GM21619 (cell line): Measurements from ENCODE around the gene ELK1.
A peak's percentile ranks its signal among the peaks of the same experiment; 100 is the strongest.
"Not testable (repeated sequence)": the region's sequence is repeated elsewhere in the genome, so short reads cannot be mapped to it uniquely, and the experiment has no call there.

ENCODE experiments used
- ATAC-seq: cut with Tn5 transposase; IDR thresholded peaks from one replicate; pipeline ENCODE4 v1.9.1; 2021; ENCODE audit not compliant: unreplicated experiment

ELK1 gene, protein sequence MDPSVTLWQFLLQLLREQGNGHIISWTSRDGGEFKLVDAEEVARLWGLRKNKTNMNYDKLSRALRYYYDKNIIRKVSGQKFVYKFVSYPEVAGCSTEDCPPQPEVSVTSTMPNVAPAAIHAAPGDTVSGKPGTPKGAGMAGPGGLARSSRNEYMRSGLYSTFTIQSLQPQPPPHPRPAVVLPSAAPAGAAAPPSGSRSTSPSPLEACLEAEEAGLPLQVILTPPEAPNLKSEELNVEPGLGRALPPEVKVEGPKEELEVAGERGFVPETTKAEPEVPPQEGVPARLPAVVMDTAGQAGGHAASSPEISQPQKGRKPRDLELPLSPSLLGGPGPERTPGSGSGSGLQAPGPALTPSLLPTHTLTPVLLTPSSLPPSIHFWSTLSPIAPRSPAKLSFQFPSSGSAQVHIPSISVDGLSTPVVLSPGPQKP

DNA sequence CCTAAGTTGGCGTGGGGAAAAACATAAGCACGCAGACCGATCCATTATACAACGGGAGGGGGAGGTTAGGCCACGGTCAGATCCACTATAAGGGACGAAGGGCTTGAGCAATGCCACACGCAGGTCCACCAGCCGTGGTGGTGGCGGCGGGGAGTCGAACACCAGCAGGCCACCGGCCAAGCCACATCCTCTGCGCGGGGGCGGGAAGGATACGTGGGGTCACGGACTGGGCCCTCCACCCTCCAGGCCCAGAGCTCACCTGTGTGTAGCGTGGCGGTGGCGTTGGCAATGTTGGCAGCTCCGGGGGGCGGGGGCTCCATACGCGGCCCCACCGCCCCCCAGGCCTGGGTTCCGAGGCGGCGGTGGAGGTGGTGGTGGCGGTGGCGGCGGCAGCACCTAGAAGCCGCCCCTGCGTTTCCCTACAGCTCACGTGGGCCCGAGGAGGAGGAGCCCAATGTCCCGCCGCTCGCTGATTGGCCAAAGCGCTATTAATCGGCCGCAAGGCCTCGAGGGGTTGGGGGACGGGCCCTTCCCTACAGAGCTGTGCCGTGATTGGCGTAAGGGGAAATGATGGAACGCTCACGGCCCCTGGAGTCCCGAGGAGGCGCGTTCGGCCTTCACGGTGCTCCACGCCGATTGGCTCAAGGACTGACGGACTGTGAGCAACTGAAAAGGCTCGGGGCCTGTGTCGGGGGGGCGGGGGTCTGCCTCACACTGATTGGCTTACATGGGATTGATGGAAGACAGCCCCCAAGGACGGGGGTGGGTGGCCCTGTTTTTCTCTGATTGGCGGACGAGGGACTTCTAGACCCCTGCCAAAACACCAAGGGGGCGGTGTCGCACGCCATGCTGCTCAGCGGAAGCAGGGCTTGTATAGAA is at the start of gene ELK1:
Gene ELK1 (minus strand): TSS at position 400 of the 879 bp plus-strand sequence. CDS start 9,122 bp downstream, outside the sequence.
- ATAC-seq, result peak; percentile 89

DNA sequence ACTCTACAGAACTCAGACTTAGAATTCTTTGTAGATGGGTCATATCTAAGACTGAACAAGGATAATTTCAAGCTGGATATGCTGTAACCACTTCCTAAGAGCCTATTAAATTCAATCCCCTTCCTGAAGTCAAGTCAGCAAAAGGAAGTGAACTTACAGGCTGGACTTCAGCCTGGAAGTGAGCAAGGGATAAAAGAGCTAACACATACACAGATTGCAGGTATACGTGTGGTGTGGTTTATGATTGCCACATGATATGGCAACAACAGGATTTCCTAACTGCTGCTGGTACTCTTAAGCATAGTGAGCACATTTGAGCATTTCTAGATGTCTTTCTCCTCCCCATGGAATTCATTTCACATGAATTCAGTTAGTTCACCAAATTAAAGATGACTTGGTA is 46.8 kb upstream of the ELK1 start:
- no peak for ATAC-seq

DNA sequence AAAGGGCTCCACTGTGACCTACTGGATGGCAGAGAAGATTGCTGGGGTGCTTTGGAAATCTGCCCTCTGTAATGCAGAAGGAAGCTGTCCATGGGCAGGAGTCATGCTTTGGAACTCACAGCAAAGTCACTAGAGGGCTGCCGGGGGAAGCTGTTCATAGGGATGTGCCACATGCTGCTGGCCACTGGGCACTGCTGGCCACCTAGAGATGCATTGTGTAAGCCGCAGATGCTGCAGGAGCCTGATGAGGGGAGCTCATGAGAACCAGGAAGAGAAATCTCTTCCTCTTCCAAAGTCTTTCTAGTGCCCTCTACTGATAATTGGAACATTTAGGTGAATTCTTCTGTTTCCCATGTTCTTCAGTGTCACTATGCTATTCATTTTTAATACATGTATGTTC is 39.8 kb upstream of the ELK1 start:
- no peak for ATAC-seq

GRCh38 chrX:47687263-47687662 is 36.9 kb upstream of the ELK1 start:
- no peak for ATAC-seq

DNA sequence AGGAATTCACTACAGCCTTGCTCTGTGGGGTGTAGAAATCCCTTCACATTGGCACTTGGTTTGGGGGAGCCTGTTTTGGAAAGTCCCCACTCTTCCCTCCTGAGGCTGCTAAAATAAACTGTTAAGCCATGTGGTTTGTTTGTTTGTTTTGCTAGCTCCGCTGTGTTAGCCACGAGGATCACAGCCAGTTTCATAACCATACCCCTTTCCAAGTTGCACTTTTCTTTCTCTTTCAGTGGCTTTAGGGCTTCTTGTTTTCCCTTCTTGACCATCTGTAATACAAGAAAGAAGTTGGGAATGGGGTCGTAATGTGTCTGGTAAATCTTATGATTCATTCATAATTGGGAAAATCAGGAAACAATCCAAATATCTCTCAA is 33.5 kb upstream of the ELK1 start:
- ATAC-seq, result no peak

- ATAC-seq, result no peak
Measured at GRCh38 chrX:47683184-47683828, 32.9 kb upstream of the ELK1 start.

DNA sequence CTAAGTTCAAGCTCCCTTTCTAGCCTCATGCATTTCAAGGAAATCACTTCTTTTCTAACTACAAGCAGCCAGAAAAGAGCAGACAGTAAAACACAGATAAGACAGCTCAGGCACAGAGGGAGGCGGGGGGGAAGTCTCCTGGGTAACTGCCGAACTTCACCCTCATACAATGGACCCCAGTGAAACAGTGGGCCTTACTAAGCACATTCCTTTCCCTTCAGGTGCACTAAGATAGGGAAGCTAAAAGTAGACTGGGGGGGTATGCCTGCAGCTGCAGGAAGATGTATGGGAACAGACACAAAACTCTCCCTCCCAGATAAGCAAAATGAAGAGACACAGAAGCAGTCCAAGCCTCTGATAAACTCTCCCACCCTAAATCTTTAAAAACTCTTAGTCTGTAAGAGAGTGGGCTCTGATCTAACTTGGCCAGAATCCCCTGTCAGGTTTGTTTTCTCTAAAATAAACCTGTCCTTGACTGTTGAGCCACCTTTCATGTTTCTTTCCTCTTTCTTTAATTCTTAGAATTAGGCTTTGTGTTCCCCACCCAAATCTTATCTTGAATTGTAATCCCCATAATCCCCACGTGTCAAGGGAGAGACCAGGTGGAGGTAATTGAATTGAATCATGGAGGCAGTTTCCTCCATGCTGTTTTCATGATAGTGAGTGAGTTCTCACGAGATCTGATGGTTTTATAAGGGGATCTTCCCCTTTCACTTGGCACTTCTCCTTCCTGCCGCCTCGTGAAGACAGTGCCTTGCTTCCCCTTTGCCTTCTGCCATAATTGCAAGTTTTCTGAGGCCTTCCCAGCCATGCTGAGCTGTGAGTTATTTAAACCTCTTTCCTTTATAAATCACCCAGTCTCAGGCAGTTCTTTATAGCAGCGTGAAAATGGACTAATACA is 25.8 kb upstream of the ELK1 start:
- ATAC-seq, result not testable (repeated sequence)

DNA sequence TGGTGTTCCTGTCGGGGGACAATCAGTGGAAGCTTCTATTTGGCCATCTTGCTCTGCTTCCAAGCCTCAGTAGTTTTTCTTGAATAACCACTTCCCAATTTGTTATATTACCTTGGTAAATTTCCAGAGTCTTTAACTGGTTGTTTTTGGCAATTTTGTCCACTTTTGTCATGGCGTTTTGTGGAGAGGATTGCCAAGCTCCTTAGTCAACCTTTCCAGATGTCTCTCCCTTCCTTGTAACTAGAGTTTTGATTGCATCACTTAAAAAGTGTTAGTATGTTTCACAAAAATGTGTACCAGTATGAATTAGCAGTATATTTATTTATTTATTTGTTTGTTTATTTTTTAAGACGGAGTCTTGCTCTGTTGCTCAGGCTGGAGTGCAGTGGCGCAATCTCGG is 24.4 kb upstream of the ELK1 start:
- no peak for ATAC-seq

DNA sequence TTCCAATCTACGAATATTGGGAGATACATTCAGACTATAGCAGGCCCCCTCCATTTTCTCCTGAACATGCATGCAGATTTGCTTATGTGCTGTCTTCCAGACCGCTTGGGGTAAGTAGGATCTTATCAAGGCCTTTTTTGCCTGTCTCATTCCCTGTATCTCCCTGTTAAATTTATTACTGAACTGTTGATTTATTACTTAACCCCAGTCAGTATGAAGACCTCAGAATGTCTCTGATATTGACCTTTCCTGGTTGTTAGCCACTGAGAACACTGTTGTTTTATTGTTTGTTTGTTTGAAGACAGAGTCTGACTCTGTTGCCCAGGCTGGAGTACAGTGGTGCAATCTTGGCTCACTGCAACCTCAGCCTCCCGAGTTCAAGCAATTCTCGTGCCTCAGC is 15.4 kb upstream of the ELK1 start:
- ATAC-seq, result not testable (repeated sequence)

DNA sequence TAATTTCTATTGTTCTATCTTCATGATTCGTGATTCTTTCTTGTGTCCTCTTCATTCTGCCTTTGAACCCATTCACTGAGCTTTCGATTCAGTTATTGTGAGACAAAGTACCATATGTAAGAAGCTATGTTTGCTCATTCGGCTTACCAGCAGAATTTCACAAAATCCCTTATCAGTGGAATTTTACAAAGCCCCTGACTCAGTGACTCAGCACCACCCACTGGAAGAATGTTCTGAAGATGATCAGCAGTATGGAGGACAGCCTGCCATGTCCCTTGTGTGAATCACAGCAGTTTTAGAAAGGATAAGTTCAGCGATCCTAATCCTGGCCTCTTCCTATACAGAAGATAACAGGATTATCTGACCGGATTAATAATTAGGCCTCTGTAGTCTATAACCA is 14.4 kb upstream of the ELK1 start:
- ATAC-seq, result no peak

GRCh38 chrX:47662144-47662657 is 11.8 kb upstream of the ELK1 start:
- no peak for ATAC-seq

DNA sequence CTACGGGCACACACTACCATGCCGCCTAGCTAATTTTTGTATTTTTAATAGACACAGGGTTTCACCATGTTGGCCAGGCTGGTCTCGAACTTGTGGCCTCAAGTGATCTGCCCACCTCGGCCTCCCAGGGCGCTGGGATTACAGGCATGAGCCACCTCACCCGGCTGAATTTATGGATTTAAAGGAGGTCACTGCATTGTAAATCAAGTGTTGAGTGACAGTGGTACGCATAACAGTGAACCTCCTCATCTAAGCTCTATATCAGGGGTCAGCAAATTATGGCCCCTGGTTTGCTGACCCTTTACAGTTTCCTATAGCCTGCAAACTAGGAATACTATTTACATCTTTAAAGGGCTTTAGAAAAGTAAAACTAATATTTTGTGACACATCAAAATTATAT is 11.2 kb upstream of the ELK1 start:
- no peak for ATAC-seq

DNA sequence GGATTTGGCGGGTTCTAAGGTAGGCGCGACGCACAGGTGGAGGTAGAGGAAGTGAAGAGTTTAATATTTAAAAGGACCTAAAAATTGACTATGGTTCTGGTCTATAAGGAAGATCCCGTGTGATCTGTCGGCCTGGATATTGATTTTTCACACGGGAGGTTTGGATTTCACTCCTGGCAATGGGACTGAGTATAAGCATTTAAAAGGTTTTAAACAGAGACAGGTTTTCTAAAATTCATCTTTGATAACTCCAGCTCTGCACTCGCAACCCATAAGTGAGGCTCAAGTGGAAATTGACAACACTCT is 9.0 kb upstream of the ELK1 start:
- ATAC-seq, result no peak

DNA sequence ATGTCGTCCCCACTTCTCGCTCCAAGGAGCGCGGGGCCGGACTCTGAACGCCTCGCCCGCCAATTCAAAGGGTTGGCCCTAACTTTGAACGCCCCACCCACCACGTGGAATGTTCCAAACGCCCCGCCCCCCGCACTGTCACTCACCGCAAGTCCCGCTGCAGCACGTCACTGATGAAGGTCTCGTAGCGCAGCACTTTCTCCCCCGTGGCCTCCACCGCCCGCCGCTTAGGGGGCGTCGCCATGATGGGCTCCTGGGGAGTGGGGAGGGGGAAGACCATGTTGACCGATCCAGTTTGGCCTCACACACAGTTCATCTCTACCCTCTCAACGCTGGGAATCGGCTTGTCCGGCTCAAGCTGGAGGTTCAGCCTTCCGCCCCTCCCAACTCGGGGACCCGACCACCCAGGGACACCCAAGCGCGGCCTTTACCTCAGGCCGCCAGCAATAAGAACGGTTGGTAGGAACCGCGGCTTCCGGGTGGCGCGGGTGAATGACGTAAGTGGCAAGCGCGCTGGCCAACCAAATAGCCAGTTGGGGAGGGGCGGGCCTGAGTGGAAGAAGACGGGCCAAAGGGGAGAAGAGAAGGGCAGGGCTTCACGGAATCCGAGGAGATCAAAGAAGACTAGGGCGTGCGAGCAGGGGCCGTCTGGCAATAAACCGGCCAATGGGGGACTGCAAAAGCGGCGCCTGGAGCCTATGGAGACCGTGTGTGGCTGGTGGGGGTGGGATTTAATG is 8.5 kb upstream of the ELK1 start, which contains the start of gene UXT:
Gene UXT (minus strand): TSS at position 497 of the 737 bp plus-strand sequence. CDS start 253 bp downstream, at position 244.
- ATAC-seq, result peak; percentile 81

DNA sequence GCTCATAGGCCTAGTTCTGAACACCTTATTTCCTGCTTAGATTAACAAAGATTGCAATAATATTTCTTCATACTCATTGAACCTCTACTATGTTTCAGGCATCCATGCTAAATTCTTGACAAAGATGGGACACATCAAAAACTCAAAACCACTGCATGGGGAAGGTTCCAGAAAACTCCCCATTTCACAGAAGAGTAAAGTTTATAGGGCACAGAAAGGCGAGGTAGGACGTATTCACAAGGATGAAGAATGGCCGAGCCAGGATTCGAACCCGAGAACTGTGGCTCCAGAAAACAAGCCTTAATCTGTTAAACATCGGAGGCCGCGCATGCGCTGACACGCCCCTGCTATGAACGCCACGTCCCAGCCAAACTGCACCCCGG is 7.9 kb upstream of the ELK1 start:
- no peak for ATAC-seq

- ATAC-seq, result no peak
Measured at GRCh38 chrX:47651043-47651905, 911 bp upstream of the ELK1 start.

- ATAC-seq, result no peak
Measured at GRCh38 chrX:47649781-47650163, 591 bp downstream of the ELK1 start.

- ATAC-seq, result no peak
Measured at GRCh38 chrX:47649271-47649670, 1.1 kb downstream of the ELK1 start.

DNA sequence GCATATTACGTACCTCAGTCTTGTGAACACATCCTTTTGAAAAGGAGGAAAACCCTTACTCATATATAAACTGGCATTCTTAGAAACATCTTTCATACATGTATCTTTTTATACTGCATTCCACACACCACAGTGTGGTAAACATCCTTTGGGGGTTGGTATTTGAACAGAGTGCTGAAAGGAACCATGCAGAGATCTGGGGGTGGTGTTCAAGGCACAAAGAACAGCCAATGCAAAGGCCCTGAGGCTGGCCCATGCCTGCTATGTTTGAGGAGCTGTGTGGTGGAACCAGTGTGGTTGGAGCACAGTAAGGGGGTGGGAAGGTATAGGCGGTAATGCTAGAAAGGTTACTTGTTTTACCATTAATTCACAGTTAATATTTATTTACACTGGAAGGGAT is 2.0 kb downstream of the ELK1 start:
- ATAC-seq, result no peak
